Measurements from ENCODE around the gene PDHX. TPM values are rescaled to one million over a fixed set of nuclear protein-coding genes. Genes with fewer than 3 reads are reported as not detected.

Gene PDHX
- total and polyA plus RNA-seq, 11 donors: 74.0 to 204 (median 127) TPM

- H3K9me3 ChIP-seq: no peaks in the 10 kb centered on the region
These were observed 1.0 kb upstream of the PDHX start for GRCh38 chr11:34915136-34916014.

DNA sequence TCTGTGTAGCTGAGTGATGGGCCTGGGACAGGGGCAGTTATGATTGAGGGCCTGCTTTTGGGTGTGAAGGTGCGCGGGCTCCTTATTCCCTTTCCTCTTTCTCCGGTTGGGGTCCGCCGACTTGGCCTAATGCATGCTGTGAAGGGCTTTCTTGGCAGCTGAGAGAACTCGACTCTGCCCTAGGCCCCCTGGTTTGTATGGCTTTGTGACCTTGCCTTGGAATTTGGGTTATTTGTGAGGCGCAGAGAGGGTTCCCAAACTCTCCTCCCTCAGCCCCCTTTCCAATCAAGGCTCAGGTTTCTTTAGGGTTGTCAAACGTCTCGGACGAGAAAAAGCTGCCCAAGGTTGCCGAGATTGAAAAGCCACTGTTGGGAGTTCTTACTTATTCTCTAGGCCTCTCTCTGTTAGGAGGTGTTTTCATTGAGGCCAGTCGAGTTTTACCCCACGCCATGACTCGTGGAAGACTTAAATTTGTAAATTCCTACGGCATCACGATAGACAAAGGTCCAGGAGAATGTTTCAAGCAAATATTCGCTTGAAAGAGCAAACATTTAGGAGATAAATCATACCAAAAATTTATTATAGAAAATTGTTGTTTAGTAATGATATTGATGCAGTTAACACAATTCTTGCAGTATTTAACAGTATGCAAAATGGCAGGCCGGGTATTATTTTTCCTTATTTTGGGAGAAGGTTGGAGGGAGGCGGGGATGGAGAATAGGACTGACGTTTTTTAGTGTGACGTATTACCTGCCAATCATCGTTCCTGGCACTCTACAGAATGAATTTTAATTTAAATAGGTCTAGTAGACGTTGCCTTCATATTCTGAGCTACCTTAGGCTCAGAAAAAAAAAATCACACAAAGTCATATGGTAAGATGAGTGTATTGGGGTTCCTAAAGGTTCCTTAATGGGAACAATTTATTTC, 689 bp downstream of the PDHX start:
- H3K27ac ChIP-seq: peak overlapping the region; percentile 85 to 99 (median 96)
- H3K4me1 ChIP-seq: peaks cover 0 to 47% (median 24%) of the 10 kb centered on the region in 12 donors
- no peaks in the 10 kb centered on the region for H3K27me3 ChIP-seq
- intact Hi-C loops (cut with DNase I): loop anchor here in 1 of 10 donors (10.0 kb wide), 1 partner anchor 1588 kb away; no protein-coding TSS in a partner anchor
- WGBS, 4 donors: 15 to 21% (median 16%) methylated on average over 21 to 23 of the region's 23 CpGs
- DNase-seq (no peak), ATAC-seq (peak; percentile 22 to 47 (median 32))
- peaks cover 0 to 14% (median 4%) of the 10 kb centered on the region in 9 donors for H3K36me3 ChIP-seq
- H3K4me3 ChIP-seq: peak overlapping the region; percentile 54 to 96 (median 78)
- H3K9me3 ChIP-seq: no peaks in the 10 kb centered on the region
- no peak for TF ChIP-seq POLR2A (IDR thresholded peaks at IDR 0.05)
- TF ChIP-seq, protein P1, sequence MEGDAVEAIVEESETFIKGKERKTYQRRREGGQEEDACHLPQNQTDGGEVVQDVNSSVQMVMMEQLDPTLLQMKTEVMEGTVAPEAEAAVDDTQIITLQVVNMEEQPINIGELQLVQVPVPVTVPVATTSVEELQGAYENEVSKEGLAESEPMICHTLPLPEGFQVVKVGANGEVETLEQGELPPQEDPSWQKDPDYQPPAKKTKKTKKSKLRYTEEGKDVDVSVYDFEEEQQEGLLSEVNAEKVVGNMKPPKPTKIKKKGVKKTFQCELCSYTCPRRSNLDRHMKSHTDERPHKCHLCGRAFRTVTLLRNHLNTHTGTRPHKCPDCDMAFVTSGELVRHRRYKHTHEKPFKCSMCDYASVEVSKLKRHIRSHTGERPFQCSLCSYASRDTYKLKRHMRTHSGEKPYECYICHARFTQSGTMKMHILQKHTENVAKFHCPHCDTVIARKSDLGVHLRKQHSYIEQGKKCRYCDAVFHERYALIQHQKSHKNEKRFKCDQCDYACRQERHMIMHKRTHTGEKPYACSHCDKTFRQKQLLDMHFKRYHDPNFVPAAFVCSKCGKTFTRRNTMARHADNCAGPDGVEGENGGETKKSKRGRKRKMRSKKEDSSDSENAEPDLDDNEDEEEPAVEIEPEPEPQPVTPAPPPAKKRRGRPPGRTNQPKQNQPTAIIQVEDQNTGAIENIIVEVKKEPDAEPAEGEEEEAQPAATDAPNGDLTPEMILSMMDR (IDR thresholded peaks at IDR 0.05): no peak

More at GRCh38 chr11:34915136-34916014, 1.0 kb upstream of the PDHX start:
- DNase-seq (no peak), ATAC-seq (peak in 1 of 4 donors; percentile 6)
- WGBS, 4 donors: 6 to 10% (median 8%) methylated on average over 33 to 34 of the region's 34 CpGs
- TF ChIP-seq, protein P1 (IDR thresholded peaks at IDR 0.05): no peak
- no peak for TF ChIP-seq POLR2A (IDR thresholded peaks at IDR 0.05)
- Histone ChIP-seq H3K4me1 (peaks cover 0 to 44% (median 23%) of the 10 kb centered on the region in 12 donors), H3K36me3 (peaks cover 0 to 10% (median 4%) of the 10 kb centered on the region in 9 donors), H3K27me3 (no peaks in the 10 kb centered on the region), H3K27ac (peak overlapping the region; percentile 85 to 99 (median 96)), H3K4me3 (peak overlapping the region; percentile 54 to 96 (median 78))
- intact Hi-C loops (cut with DNase I): loop anchor here in 1 of 10 donors (10.0 kb wide), 1 partner anchor 1589 kb away; no protein-coding TSS in a partner anchor

- DNase-seq: no peak
- 90 to 91% (median 91%) methylated on average over 4 of the region's 4 CpGs for WGBS, 4 donors
- H3K27me3 ChIP-seq: no peaks in the 10 kb centered on the region
- H3K4me3 ChIP-seq: no peak overlapping the region
- intact Hi-C loops (cut with DNase I): loop anchor here in 4 of 10 donors (5.0 to 10.0 kb wide), 4 partner anchors 314 to 564 kb away; no protein-coding TSS in a partner anchor
- no peak for TF ChIP-seq POLR2A (IDR thresholded peaks at IDR 0.05)
- TF ChIP-seq, protein P1 (IDR thresholded peaks at IDR 0.05): no peak
- peaks cover 0 to 16% (median 4%) of the 10 kb centered on the region in 9 donors for H3K36me3 ChIP-seq
- H3K9me3 ChIP-seq: no peaks in the 10 kb centered on the region
- H3K4me1 ChIP-seq: peaks cover 0 to 58% (median 26%) of the 10 kb centered on the region in 12 donors
- no peak overlapping the region for H3K27ac ChIP-seq
- ATAC-seq: no peak
These were observed 4.7 kb downstream of the PDHX start for GRCh38 chr11:34921156-34921555.

All from heart left ventricle (tissue), 16 donors.